Mammary epithelial cell (primary cell): ENCODE measurements around the gene SRPK3.

Experiments used
- EZH2 ChIP-seq: IDR thresholded peaks from 2 replicates; pipeline ENCODE4 v1.6.1; 2012; ENCODE audit warnings: low read length, inconsistent platforms, borderline replicate concordance
- TF ChIP-seq, protein P1 (sequence below), 2 donors: IDR thresholded peaks in 1 of 2; conservative IDR thresholded peaks in 1 of 2; 2 replicates each; pipeline ENCODE4 v1.5.1; 2011 to 2012; ENCODE audit warnings: inconsistent platforms in 2 of 2, low read length in 2 of 2, mild to moderate bottlenecking in 2 of 2, control low read depth in 1 of 2, low read depth in 1 of 2; ENCODE audit not compliant: insufficient read depth in 1 of 2; ENCODE audit errors: extremely low read depth in 1 of 2

DNA sequence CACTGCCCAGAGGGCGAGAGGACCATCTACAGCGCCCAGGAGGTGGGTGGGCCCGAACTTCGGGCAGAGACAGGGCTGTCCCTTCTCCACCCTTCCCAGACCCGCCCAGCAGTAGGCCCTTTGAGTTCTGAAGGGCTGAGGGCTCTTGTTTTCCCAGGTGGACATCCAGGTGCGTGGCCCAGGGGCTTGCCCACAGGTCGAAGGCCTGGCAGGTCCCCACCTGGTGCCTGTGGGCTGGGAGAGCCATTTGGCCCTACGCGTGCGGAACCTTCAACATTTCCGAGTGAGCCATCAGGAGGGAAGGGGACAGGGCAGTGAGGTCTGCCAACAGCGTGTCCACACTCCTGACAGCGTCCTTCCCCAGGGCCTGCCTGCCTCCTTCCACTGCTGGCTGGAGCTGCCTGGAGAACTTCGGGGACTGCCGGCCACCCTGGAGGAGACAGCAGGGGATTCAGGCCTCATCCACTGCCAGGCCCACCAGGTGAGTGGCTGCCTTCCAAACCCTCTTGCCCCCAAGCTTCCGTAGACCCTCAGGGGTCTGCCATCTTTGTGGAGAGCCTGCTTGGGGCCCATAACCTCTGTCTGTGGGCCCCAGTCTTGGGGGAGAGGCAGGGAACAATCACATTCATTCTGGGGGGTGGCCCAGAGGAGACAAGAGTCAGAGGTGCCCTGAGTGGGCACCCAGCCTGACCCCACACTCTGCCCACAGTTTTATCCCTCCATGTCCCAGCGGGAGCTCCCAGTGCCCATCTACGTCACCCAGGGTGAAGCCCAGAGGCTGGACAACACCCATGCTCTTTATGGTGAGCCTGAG lies 10.0 kb upstream of the SRPK3 start:
- TF ChIP-seq, protein P1, sequence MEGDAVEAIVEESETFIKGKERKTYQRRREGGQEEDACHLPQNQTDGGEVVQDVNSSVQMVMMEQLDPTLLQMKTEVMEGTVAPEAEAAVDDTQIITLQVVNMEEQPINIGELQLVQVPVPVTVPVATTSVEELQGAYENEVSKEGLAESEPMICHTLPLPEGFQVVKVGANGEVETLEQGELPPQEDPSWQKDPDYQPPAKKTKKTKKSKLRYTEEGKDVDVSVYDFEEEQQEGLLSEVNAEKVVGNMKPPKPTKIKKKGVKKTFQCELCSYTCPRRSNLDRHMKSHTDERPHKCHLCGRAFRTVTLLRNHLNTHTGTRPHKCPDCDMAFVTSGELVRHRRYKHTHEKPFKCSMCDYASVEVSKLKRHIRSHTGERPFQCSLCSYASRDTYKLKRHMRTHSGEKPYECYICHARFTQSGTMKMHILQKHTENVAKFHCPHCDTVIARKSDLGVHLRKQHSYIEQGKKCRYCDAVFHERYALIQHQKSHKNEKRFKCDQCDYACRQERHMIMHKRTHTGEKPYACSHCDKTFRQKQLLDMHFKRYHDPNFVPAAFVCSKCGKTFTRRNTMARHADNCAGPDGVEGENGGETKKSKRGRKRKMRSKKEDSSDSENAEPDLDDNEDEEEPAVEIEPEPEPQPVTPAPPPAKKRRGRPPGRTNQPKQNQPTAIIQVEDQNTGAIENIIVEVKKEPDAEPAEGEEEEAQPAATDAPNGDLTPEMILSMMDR (conservative IDR thresholded peaks at IDR 0.05 in 1 of 2, IDR thresholded peaks at IDR 0.05 in 1 of 2; ENCODE audit: extremely low read depth in 1 of 2, insufficient read depth in 1 of 2, low read depth in 1 of 2, low read length in 2 of 2): no peak
- no peak for TF ChIP-seq EZH2
